Measurements from ENCODE around the gene CDK8. TPM values are rescaled to one million over a fixed set of nuclear protein-coding genes. Genes with fewer than 3 reads are reported as not detected.
A peak's percentile ranks its signal among the peaks of the same experiment; 100 is the strongest.

CDK8 gene
- total RNA-seq, 1 donor from 2014 or later = 4.3 TPM

DNA sequence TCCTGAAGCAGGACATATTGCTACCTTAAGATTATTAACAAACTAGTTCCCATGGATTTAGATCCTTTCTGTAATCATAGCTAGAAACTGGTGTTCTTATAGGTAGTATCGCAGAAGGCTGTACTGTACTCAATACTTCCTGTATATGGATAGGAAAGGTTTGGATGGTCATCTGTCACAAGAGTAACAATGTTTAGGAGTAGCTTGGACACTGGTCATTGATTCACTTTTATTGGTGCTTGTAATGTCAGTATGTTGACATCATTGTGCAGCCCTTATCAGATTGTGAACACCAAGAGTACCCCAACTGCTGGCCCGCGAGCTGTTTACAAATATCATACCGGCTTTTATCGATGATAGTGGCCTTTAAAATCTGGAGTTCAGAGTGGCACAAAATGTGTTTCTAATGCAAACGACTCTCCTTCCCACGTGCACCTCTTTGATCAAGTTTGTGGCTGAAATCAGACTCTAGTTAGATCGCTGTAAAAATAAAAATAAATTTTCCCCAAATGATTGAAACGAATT is 605 bp upstream of the CDK8 start:
- Histone ChIP-seq H3K27me3 (no peaks in the 10 kb centered on the region), H3K27ac (peak overlapping the region in 1 of 2 donors; percentile 94), H3K4me1 (peaks cover 5 to 11% of the 10 kb centered on the region in 2 donors), H3K36me3 (no peaks in the 10 kb centered on the region), H3K4me3 (peak overlapping the region; percentile 86 to 98), H3K9me3 (no peaks in the 10 kb centered on the region)
- no peak for DNase-seq (ENCODE audit: low spot score in 2 of 2)
- intact Hi-C loops (cut with DNase I) = loop anchor here (1.0 to 10.0 kb wide), 4 partner anchors 31 to 303 kb away; partner anchors contain the start of genes RNF6 and WASF3
- TF ChIP-seq, protein P1, sequence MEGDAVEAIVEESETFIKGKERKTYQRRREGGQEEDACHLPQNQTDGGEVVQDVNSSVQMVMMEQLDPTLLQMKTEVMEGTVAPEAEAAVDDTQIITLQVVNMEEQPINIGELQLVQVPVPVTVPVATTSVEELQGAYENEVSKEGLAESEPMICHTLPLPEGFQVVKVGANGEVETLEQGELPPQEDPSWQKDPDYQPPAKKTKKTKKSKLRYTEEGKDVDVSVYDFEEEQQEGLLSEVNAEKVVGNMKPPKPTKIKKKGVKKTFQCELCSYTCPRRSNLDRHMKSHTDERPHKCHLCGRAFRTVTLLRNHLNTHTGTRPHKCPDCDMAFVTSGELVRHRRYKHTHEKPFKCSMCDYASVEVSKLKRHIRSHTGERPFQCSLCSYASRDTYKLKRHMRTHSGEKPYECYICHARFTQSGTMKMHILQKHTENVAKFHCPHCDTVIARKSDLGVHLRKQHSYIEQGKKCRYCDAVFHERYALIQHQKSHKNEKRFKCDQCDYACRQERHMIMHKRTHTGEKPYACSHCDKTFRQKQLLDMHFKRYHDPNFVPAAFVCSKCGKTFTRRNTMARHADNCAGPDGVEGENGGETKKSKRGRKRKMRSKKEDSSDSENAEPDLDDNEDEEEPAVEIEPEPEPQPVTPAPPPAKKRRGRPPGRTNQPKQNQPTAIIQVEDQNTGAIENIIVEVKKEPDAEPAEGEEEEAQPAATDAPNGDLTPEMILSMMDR (IDR thresholded peaks at IDR 0.05) = no peak

DNA sequence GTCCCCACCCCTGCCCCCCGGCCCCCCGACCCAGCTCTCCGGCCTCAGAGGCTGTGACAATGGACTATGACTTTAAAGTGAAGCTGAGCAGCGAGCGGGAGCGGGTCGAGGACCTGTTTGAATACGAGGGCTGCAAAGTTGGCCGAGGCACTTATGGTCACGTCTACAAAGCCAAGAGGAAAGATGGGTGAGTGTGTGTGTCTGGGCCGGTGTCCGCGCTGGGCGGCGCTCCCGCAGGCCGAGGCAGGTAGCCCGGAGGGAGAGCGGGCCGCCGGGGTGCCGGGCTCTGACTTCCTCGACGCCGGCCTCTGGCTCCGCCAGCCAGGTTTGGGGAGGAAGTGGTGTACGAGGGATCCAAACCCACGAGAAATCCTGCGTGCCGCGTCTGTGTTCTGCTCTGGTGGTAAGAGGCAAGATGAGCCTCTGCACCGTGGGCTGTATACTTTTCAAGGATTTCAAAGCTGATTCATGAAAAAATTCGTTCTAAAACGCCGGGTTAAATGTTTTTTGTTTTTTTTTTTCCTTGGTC is 718 bp downstream of the CDK8 start:
- Histone ChIP-seq H3K27me3 (no peaks in the 10 kb centered on the region), H3K4me3 (peak overlapping the region; percentile 86 to 98), H3K9me3 (no peaks in the 10 kb centered on the region), H3K4me1 (peaks cover 5 to 11% of the 10 kb centered on the region in 2 donors), H3K27ac (peak overlapping the region; percentile 94 to 96), H3K36me3 (no peaks in the 10 kb centered on the region)
- peak; percentile 10 to 75 for DNase-seq (ENCODE audit: low spot score in 2 of 2)
- TF ChIP-seq, protein P1 (IDR thresholded peaks at IDR 0.05) = no peak
- intact Hi-C loops (cut with DNase I) = loop anchor here (1.0 to 10.0 kb wide), 3 partner anchors 68 to 240 kb away; no protein-coding TSS in a partner anchor

DNA sequence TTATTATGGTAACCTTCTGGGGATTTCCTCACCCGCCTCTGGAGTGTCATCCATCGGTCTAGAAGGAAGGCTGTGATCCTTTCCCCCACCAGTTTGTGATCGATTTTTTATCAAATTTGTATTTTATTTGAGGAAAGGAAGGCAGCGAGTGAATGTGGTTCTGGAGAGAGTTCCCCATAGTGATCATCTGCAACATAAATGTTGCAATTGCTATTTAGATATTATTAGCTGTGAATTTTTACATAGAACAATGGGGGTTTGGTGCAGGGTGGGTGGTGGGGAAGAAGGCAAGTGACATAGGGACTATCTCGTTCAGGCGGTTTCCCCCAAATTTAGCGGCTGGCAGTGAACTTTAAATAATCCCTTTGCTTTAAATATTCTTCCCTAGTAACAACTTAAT is 1.2 kb downstream of the CDK8 start:
- intact Hi-C loops (cut with DNase I) = loop anchor here (10.0 kb wide), 1 partner anchor 240 kb away; no protein-coding TSS in a partner anchor
- peak overlapping the region in 1 of 2 donors; percentile 94 for H3K27ac ChIP-seq
- DNase-seq (ENCODE audit: low spot score in 2 of 2) = no peak
- H3K4me3 ChIP-seq = peak overlapping the region; percentile 86 to 98
- peaks cover 5 to 11% of the 10 kb centered on the region in 2 donors for H3K4me1 ChIP-seq
- TF ChIP-seq, protein P1 (IDR thresholded peaks at IDR 0.05) = no peak
- no peaks in the 10 kb centered on the region for H3K9me3 ChIP-seq
- H3K36me3 ChIP-seq = no peaks in the 10 kb centered on the region
- H3K27me3 ChIP-seq = no peaks in the 10 kb centered on the region

DNA sequence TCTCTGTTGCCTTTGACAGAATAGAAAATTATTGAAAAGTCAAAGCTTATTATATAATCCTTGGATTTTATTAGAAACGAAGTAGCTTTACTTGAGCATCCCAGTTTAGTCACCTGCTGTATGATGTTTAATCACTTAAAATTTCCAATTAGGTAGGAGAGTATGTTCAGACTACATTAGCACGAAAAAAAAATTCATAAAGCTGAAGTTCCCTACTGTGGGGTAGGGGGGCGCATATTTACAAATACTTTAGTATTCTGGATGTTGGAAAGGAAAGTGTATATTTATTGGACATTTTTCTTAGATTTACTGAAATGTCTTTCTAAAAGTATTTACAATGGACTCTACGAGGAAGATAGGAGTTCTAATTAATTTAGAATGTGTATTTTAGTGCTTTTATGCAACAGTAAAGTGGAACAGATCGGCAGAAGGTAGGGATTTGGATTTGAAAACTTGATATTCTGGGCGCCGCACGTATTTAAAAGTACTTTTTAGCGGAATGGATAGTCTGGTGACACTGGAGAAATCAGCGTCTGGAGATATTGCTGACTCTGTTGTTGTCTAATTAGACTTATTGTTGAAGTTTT is 1.9 kb downstream of the CDK8 start:
- Histone ChIP-seq H3K4me3 (peak overlapping the region; percentile 28 to 98), H3K9me3 (no peaks in the 10 kb centered on the region), H3K27me3 (no peaks in the 10 kb centered on the region), H3K36me3 (no peaks in the 10 kb centered on the region), H3K27ac (no peak overlapping the region), H3K4me1 (peaks cover 5 to 11% of the 10 kb centered on the region in 2 donors)
- TF ChIP-seq, protein P1 (IDR thresholded peaks at IDR 0.05) = peak in 1 of 3 experiments; percentile 18
- intact Hi-C loops (cut with DNase I) = loop anchor here (10.0 kb wide), 1 partner anchor 239 kb away; no protein-coding TSS in a partner anchor
- no peak for DNase-seq (ENCODE audit: low spot score in 2 of 2)

DNA sequence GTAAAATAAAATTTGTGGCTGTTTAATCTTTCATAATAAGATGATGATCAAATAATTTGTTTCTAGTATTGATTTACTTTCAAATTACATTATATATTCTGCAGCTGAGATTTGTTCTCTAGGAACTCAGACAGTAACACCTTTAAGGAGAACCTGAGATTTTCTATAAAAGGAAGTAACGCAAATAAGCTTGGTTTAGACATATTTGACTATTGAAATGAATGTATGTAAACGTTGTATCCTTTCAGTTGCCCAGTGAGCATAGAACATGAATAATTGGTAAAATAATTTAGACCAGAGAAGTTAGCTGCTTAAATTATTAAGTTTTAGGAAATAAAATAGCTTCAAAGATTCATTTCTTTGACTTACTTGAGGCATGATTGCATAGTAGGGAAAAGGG is 3.1 kb downstream of the CDK8 start:
- intact Hi-C loops (cut with DNase I) = loop anchor here (10.0 kb wide), 1 partner anchor 238 kb away; no protein-coding TSS in a partner anchor
- peaks cover 5 to 11% of the 10 kb centered on the region in 2 donors for H3K4me1 ChIP-seq
- TF ChIP-seq, protein P1 (IDR thresholded peaks at IDR 0.05) = no peak
- no peaks in the 10 kb centered on the region for H3K27me3 ChIP-seq
- H3K27ac ChIP-seq = no peak overlapping the region
- no peaks in the 10 kb centered on the region for H3K9me3 ChIP-seq
- H3K4me3 ChIP-seq = no peak overlapping the region
- H3K36me3 ChIP-seq = no peaks in the 10 kb centered on the region
- no peak for DNase-seq (ENCODE audit: low spot score in 2 of 2)
